ENCODE results near the gene ZNF335. TPM values are rescaled to one million over a fixed set of nuclear protein-coding genes. Genes with fewer than 3 reads are reported as not detected.

Gene ZNF335
- total and polyA plus RNA-seq, 2 of the 8 experiments (the other 6 are each of a cell fraction or from before 2014, with no cell fraction given), result 12.4 to 14.6 TPM

DNA sequence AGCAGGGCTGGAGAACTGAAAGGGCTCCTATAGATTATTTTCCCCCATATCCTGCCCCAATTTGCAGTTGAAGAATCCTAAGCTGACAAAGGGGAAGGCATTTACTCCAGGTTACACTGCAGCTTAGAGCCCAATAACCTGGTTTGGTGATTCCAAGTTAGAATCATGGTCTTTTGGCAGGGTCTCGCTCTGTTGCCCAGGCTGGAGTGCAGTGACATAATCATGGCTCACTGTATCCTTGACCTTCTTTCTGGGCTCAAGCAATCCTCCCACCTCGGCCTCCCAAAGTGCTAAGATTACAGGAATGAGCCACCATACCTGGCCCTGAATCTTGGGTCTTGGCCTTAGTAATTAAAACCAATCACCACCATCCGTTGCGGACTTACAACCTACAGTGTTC is 35.7 kb upstream of the ZNF335 start:
- H3K27me3 ChIP-seq (replicated peaks in 1 of 4; ENCODE audit: control insufficient read depth in 3 of 4, extremely low read depth in 1 of 4, insufficient read depth in 3 of 4, low read length in 3 of 4), result peaks cover 0 to 3% (median 1%) of the 10 kb centered on the region in 4 experiments; a peak in 4 of 7 replicates
- 0 out of 2 replicates have a peak overlapping the region, but pooled peaks have one; percentile 31 for H2BK5ac ChIP-seq (ENCODE audit: low read depth, low read length)
- no peaks in the 10 kb centered on the region for H4K20me1 ChIP-seq (replicated peaks in 1 of 2; ENCODE audit: control insufficient read depth in 1 of 2, insufficient read depth in 2 of 2, low read length in 2 of 2)
- TF ChIP-seq SP4 (IDR thresholded peaks at IDR 0.05; ENCODE audit: low read length) (no peak), CREB1 (IDR thresholded peaks at IDR 0.05) (no peak), ASH2L (IDR thresholded peaks at IDR 0.05; ENCODE audit: low read length) (no peak), CHD2 (IDR thresholded peaks at IDR 0.05; ENCODE audit: low read length) (no peak), RNF2 (IDR thresholded peaks at IDR 0.05; ENCODE audit: borderline replicate concordance, low read depth, low read length, missing control alignments, poor library complexity, severe bottlenecking) (no peak), SIN3A (conservative IDR thresholded peaks at IDR 0.05 in 1 of 2, IDR thresholded peaks at IDR 0.05 in 1 of 2; ENCODE audit: low read depth in 1 of 2, low read length in 2 of 2) (no peak), RXRA (IDR thresholded peaks at IDR 0.05; ENCODE audit: insufficient read depth, low read depth, low read length) (no peak), YY1 (IDR thresholded peaks at IDR 0.05; ENCODE audit: low read depth, low read length) (no peak)
- CTCF ChIA-PET (ENCODE audit: partially characterized antibody), result interaction anchor here (1.1 to 3.8 kb wide), 5 partner anchors 8 to 71 kb away, joined by 3 to 29 read pairs (median 4); no protein-coding TSS in a partner anchor
- H4K8ac ChIP-seq (ENCODE audit: extremely low read depth, insufficient read depth, low read length), result no peak overlapping the region
- DNase-seq (ENCODE audit: low read depth in 1 of 2, low spot score in 2 of 2), result no peak
- H3K27ac ChIP-seq (ENCODE audit: low read depth, low read length), result no peak overlapping the region
- H2AFZ ChIP-seq (ENCODE audit: low read length), result no peak overlapping the region
- POLR2A ChIA-PET (ENCODE audit: partially characterized antibody), result interaction anchor here (0.8 to 1.4 kb wide), 2 partner anchors 20 to 84 kb away, joined by 3 to 4 read pairs; no protein-coding TSS in a partner anchor
- H3K56ac ChIP-seq (replicated peaks; ENCODE audit: insufficient read length, low read depth, low read length), result no peak overlapping the region
- H2BK20ac ChIP-seq (ENCODE audit: low read length), result no peak overlapping the region
- peaks cover 11 to 26% (median 14%) of the 10 kb centered on the region in 4 experiments for H3K4me1 ChIP-seq (replicated peaks in 1 of 4; ENCODE audit: control insufficient read depth in 3 of 4, insufficient read depth in 4 of 4, low read length in 3 of 4)
- no peak overlapping the region for H3K9ac ChIP-seq (replicated peaks in 1 of 4; ENCODE audit: extremely low read depth in 1 of 4, low read depth in 3 of 4, low read length in 3 of 4)
- H2BK15ac ChIP-seq (ENCODE audit: low read length), result no peak overlapping the region; the same call in 1 of the 2 replicates
- H3K79me2 ChIP-seq (ENCODE audit: control insufficient read depth in 1 of 2, insufficient read depth in 2 of 2, low read length in 2 of 2), result no peaks in the 10 kb centered on the region
- peak overlapping the region; percentile 46 for H4K91ac ChIP-seq (replicated peaks; ENCODE audit: insufficient read length, low read length)
- peak overlapping the region; percentile 82; the same call in 1 of the 2 replicates for H2BK12ac ChIP-seq (ENCODE audit: low read depth, low read length)
- H3K9me3 ChIP-seq (ENCODE audit: insufficient read depth in 2 of 2, low read depth in 1 of 2, low read length in 1 of 2), result no peaks in the 10 kb centered on the region
- no peaks in the 10 kb centered on the region for H3K36me3 ChIP-seq (ENCODE audit: control insufficient read depth in 2 of 4, insufficient read depth in 4 of 4, low read length in 3 of 4)
- H3K23me2 ChIP-seq (ENCODE audit: low read depth, low read length), result peaks cover 4% of the 10 kb centered on the region; the same call in 1 of the 2 replicates
- H4K5ac ChIP-seq (ENCODE audit: insufficient read length, low read depth, low read length), result no peak overlapping the region
- no peak overlapping the region for H3K18ac ChIP-seq (ENCODE audit: extremely low read depth, low read length)
- WGBS, 2 experiments (ENCODE audit: extremely low coverage in 1 of 2, insufficient coverage in 1 of 2, insufficient read length in 1 of 2, insufficient replicate concordance in 2 of 2, low coverage in 1 of 2, low lambda C conversion rate in 2 of 2, missing lambda C conversion rate in 1 of 2), result 86% methylated on average over 4 of the region's 4 CpGs; no CpG with 5 or more reads in 1 of the 2 experiments
- H3K23ac ChIP-seq (ENCODE audit: insufficient read length), result no peak overlapping the region
- H2BK120ac ChIP-seq (replicated peaks; ENCODE audit: low read depth, low read length), result peak overlapping the region; percentile 10
- H3K79me1 ChIP-seq (ENCODE audit: low read depth, low read length), result no peaks in the 10 kb centered on the region
- no peak overlapping the region for H2AK5ac ChIP-seq (ENCODE audit: low read depth, low read length)
- H3K4me3 ChIP-seq (ENCODE audit: extremely low read depth in 1 of 4, insufficient read depth in 2 of 4, low read depth in 3 of 4, low read length in 4 of 4), result peak overlapping the region in 1 of 4 experiments; percentile 7; a peak in 1 of 8 replicates
- H3K4me2 ChIP-seq (ENCODE audit: insufficient read depth in 1 of 2, low read depth in 2 of 2, low read length in 2 of 2), result 0 out of 4 replicates have a peak overlapping the region, but pooled peaks of 1 of the 2 experiments have one; percentile 1
- H3K14ac ChIP-seq (ENCODE audit: insufficient read length), result no peak overlapping the region
- H3K4ac ChIP-seq (replicated peaks; ENCODE audit: insufficient read length, low read depth, low read length), result no peak overlapping the region
- no peak for FAIRE-seq

All from H1 (cell line).